ENCODE results near the gene CRHR1.

CRHR1 gene

GRCh38 chr17:45824901-45825492, 40.9 kb downstream of the CRHR1 start:
- no peak for DNase-seq

- no peak for DNase-seq
Observed at GRCh38 chr17:45825792-45826191, 41.7 kb downstream of the CRHR1 start.

GRCh38 chr17:45826919-45827588, 42.9 kb downstream of the CRHR1 start:
- DNase-seq: no peak

GRCh38 chr17:45828171-45828570, 44.1 kb downstream of the CRHR1 start:
- no peak for DNase-seq

GRCh38 chr17:45828582-45829133, 44.5 kb downstream of the CRHR1 start:
- no peak for DNase-seq

GRCh38 chr17:45833920-45834319, 49.8 kb downstream of the CRHR1 start:
- peak; percentile 21 for DNase-seq

GRCh38 chr17:45834471-45835396, 50.6 kb downstream of the CRHR1 start:
- no peak for DNase-seq

GRCh38 chr17:45835481-45835880, 51.4 kb downstream of the CRHR1 start:
- DNase-seq: no peak

- DNase-seq: no peak
Observed at GRCh38 chr17:45836047-45837044, 52.2 kb downstream of the CRHR1 start.

GRCh38 chr17:45837187-45837586, 53.1 kb downstream of the CRHR1 start:
- no peak for DNase-seq

GRCh38 chr17:45837603-45838002, 53.5 kb downstream of the CRHR1 start:
- DNase-seq: no peak

- no peak for DNase-seq
Observed at GRCh38 chr17:45838751-45839295, 54.7 kb downstream of the CRHR1 start.

- no peak for DNase-seq
Observed at GRCh38 chr17:45839442-45839841, 55.3 kb downstream of the CRHR1 start.

GRCh38 chr17:45841186-45841585, 57.1 kb downstream of the CRHR1 start:
- no peak for DNase-seq

- DNase-seq: no peak
Observed at GRCh38 chr17:45841883-45842525, 57.9 kb downstream of the CRHR1 start.

- DNase-seq: no peak
Observed at GRCh38 chr17:45843722-45844121, 59.6 kb downstream of the CRHR1 start.

GRCh38 chr17:45844695-45845375, 60.7 kb downstream of the CRHR1 start, which contains the start of gene SPPL2C:
TSS of gene SPPL2C (plus strand) at chr17:45844881. CDS start at chr17:45844907, 26 bp downstream.
- DNase-seq: no peak

GRCh38 chr17:45845376-45846185, 61.5 kb downstream of the CRHR1 start:
- DNase-seq: no peak

GRCh38 chr17:45846223-45846622, 62.1 kb downstream of the CRHR1 start:
- no peak for DNase-seq

- DNase-seq: no peak
Observed at GRCh38 chr17:45846646-45847045, 62.5 kb downstream of the CRHR1 start.

Measured in left hindlimb (tissue), 1 donor.